T-helper 1 cell (primary cell): ENCODE measurements around the gene CSGALNACT2.

Experiments
- DNase-seq, 5 donors: peaks; one replicate each; pipeline ENCODE4 v3.0.0-alpha.2; 2012 to 2020

The CSGALNACT2 gene

DNA sequence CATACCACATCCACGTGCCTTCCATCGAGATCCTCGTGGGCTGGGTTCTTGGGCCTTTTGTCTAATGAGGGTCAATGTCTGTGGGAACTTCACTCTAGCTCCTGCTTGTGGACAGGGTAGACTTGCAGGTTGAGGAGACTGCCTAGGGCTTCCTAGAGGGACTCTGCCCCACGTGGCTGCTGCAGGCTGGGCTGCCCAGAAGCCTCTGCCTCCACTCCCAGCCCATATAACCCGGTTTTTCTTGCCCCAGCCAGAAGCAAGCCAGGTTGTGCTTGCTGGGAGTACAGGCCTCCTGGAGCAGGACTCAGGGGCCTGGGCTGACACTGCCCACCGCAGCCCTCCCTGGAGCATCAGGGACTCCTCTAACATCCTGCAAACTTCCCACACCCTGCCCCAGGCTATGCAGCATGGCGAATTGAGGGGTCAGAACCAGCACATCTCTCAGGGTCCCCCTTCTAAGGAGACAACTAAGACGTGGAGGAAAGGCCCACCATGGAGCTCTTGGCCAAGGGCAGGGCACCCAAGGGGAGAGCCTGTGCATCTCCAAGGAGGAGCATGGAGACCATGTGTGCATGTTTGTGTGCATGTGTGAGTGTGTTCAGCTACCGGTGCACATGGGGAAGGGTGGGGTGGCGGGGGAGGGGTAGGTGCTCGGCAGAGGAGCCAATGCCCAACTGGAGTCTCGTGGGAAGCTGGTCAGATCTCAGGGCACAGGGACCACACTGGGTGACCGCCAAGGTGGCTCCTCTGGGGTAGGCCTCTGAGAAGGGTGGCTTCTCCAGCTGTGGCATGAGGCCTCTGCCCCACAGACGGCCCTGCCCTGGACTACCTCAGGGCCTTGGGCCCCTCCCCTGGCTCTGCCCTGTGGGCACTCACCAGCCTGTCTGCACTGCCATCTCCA, 66.0 kb downstream of the CSGALNACT2 start:
- no peak for DNase-seq

DNA sequence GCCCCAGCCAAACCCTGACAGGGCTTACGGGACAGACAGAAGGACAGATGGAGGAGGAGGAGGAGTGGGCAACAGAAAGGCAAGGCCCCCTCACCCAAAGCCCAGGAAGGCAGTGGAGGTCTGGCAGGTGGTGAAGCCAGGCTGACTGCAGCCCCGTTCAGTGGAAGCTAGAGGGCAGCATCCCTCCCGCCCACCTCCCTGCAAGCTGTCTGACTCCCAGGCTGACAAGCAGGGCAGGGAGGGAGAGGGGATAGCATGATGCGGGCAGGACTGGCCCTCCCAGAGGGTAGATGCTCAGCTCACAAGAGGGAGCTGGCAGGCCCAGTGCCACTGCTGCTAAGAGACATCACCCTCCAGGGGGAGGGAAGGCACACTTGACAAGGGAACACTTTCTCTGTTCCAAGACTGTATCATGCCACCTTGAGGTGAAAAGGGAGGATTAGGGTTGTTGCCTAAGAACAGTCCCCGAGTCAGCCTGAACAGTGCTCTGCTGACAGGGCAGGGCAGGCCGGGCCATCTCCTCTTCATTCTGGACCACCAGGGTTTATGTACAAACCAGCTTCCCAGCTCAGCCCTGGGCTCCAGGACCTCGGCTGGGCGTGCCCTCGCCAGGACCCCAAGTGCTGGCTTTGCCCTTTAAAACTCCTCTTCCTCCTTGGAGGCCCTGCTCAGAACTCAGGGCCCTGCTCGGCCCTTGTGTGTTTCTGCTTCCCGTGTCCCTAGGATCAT, 66.9 kb downstream of the CSGALNACT2 start:
- peak in 3 of 5 donors; percentile 29 to 66 (median 32) for DNase-seq

DNA sequence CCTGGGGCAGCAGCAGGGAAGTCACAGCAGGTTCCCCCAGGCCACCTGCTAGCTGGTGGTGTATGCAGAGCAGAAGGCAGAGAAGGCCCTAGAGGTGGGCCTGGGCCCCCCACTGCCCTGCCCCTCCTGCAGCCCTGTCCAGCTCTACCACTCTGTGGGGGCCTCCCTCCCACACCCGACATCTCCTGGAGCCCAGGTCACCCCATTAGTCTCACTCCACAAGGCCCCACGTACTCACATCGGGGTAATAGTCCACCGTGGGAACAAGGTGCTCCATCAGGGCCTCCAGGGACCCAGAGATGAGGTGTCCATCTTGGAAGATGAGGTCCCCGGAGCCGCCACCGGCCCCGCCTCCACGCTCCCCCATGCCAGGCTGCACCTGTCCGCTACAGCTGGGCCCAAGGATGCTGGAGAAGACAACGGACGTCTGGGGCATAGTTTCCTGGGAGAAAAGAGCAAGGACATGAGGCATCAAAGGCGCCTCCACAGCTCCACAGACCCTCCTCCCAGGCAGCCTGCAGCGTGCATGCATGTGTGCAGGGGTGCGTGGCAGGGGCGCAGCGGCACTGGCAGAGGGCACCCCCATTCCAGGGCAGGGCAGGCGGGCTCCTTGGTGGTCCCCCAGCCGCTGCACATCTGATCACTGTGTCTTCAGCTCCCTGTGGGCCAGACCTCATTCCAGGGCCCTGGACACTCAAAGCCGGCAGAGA, 67.6 kb downstream of the CSGALNACT2 start:
- DNase-seq = no peak

GRCh38 chr10:43206391-43207235, 68.4 kb downstream of the CSGALNACT2 start:
- DNase-seq = peak in 1 of 5 donors; percentile 5

DNA sequence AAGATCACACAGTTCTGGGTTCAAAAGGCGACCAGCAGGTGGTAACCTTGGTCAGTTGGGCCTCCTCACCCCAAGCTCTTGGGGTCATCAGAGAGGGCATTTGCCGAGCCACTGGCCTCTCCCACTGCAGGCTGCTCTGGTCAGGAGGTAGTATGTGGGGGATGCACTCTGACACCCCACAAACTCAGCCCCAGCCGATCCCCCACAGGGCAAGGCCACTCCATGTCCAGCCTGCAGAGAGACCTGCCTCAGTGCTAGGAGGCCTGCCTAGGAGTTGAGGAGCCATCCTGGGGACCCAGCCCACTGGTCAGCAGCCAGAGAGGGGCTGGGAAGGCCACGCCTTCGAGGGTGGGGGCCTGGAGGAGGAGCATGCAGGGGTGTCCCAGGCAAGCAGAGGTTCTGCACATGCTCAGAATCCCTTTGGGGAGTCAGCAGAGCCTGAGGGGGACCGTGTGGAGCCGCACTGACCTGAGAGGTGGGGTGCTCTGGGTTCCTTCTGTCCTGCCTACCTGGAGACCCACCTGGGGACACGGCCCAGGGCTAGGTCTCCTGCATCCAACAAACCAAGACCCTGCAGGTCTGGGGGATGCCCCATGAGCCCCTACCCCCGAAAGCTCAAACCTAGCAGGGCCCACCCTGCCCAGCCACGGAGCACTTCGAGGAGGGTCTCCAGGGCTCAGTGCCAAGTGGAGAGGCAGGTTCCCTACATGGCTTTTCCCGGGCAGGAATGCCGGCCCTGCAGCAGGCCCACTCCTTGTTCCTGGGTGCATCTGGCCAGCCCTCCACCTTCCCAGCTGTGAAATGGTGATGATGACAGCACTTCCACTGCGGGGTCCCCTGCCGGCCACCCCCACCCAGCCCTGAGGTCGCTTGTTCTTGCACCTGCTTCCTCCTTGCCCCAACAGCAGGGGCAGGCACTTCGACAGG, 70.2 kb downstream of the CSGALNACT2 start:
- DNase-seq = peak in 1 of 5 donors; percentile 12

- DNase-seq = no peak
These were observed 70.8 kb downstream of the CSGALNACT2 start for GRCh38 chr10:43209074-43209455.

DNA sequence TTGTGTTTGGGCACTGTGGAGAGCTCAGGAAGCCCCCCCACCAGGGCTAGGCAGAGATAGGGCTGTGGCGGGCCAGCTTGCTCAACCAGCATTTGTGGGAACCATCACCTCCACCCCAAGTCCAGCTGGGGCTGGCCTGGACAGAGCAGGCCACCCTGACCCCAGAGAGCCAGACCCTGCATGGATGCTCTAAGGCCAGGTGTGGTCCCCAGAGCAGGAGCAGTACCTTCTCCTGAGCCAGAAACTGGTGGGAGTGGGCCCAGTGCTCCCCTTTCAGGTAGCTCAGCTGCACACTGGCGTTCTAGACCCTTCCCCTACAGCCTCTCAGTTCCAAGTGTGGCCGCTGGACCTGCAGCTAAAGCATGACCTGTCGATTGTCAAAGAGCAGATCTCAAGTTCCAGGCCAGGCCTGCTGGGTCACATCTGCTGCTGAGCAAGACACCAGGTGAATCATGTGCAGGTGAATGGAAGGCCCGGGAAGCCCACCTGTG, 71.5 kb downstream of the CSGALNACT2 start:
- peak in 1 of 5 donors; percentile 9 for DNase-seq

- peak in 1 of 5 donors; percentile 7 for DNase-seq
These were observed 72.3 kb downstream of the CSGALNACT2 start for GRCh38 chr10:43210556-43210955.

DNA sequence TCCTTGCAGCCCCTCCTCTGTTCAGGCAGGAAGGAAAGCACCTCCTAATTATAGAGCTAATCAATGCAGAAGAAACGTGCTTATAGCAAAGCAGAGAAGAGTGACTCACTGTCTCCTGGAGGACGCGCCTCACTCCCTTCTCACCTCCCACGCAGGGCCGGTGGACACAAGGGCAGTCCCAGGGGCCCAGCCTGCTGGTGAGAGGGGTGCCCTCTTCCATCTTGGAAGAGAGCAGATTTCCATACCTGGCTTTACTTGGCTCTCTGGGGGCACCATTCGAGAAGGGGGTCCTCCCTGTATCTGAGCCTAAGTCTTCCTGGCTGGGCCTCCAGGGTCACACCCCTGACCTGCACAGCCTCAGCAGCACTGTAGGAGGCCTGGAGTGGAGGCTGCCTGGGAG, 72.8 kb downstream of the CSGALNACT2 start:
- DNase-seq = no peak

DNA sequence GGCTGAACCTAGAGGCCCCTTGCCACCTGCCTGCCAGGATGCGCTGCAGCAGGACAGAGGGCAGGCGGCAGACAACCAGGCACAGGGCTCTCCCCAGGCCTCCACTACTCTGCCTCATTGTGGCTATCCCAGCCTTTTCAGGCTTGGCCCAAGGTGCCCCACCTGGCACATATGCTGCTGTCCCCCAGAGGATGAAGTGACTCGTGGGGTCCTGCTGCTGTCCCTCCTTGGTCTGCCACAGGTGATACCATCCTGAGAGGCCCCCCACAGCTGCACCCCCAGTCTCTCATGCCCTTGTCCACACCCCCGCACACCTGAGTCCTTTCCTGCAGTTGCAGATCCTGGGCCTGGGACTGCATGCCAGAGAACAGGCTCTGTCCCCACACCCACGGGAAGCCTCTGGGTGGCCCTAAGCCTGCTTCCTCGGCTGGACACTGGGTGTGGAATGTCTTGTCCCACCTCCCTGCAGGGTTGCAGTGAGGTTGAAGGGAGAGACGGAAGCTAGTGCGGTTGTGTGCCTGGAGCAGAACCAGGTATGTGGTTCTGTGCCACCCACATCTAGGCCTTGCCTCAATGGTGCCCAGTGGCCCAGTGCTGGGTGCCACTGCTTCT, 73.3 kb downstream of the CSGALNACT2 start:
- DNase-seq = peak in 1 of 5 donors; percentile 6

GRCh38 chr10:43212043-43212721, 73.9 kb downstream of the CSGALNACT2 start:
- peak in 1 of 5 donors; percentile 4 for DNase-seq

GRCh38 chr10:43214071-43214955, 76.1 kb downstream of the CSGALNACT2 start:
- no peak for DNase-seq

DNA sequence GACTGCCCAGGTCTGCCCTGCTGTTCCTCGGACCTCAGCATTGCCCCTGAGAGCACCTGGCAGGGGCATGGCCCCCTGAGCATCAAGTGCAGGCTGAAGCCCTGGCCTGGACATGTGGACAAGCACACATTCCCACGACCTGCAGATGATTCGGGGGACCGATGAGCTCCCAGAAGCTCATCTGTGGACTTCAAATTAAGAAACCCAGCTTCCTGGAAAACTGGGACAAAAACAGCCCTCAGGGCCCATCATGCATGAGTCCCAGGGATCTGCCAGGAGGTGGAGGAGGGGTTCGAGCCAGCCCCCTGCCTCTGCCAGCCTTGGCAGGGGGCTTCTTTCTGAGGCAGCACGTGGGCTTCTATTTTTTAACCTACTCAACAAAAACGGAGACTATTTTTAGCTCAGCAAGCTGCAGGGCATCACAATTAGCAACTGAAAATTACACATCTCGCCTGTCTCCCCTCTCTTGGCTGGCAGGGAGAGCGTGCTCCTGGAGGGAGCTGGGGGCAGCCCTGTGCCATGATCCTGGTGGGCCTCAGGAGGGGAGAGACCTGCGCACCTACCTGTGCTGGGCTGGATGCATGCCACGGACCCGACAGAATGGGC, 76.8 kb downstream of the CSGALNACT2 start:
- no peak for DNase-seq

- DNase-seq = no peak
These were observed 77.7 kb downstream of the CSGALNACT2 start for GRCh38 chr10:43215758-43216455.

DNA sequence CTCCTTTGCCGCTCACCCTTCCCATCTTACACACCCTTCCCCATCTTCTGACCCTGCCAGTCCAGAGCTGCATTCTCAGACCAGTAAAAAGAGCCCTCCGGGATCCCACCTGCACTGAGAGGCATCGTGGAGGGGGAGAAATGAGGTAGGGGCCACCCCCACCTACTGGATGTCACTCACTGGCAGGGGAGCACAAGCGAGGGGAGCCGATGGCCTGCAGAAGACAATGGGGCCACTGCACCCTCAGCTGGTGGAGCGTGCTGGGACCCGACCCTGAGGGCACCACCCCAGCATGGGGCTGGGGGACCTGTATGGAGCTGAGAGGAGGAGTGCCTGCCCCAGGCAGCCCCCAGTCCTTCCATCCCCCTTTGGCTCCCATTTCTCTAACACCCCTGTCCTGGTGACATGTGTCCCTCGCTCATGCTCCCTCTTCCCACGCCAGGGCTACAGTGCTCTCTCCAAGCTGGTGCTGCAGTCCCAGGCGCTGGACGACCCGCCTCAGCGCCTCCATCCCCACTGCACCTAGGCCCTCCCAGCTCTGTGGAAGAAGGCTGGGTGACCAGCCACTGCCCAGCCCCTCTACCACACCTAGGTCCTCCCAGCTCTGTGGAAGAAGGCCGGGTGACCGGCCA, 78.8 kb downstream of the CSGALNACT2 start:
- no peak for DNase-seq

DNA sequence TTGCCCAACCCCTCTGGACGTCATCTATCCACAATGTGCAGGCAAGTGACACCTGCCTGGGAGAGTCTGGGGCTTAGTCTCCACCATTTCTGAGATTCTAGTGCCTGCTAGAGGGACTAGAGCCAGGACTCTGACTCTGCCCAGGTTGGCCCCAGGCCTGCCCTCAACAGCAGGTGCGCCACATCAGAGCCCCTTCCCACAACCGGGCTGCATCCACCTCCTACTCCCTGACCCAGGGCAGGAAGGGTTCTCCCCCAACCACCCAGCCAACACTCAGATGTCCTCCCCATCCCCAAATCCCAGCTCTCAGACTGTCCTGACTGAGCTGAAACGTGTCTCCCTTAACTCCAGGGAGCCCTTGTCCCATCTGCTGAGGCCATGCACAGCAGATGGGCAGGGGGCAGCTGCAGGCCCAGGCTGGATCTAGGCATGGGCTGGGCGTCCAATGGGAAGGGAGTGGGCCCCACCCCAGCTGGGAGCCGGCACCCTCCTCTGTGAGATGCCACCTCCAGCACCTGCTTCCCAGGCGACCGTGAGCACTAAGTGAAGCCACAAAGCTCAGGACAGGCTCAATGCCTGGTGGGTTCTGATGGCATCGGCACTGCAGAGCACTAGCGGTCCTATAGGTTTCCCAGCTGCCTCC, 79.4 kb downstream of the CSGALNACT2 start:
- no peak for DNase-seq
